ENCODE data around the gene ACY1. TPM values are rescaled to one million over a fixed set of nuclear protein-coding genes. Genes with fewer than 3 reads are reported as not detected.

Gene ACY1
- total RNA-seq, 1 experiment from 2014 or later, result 62.6 TPM

DNA sequence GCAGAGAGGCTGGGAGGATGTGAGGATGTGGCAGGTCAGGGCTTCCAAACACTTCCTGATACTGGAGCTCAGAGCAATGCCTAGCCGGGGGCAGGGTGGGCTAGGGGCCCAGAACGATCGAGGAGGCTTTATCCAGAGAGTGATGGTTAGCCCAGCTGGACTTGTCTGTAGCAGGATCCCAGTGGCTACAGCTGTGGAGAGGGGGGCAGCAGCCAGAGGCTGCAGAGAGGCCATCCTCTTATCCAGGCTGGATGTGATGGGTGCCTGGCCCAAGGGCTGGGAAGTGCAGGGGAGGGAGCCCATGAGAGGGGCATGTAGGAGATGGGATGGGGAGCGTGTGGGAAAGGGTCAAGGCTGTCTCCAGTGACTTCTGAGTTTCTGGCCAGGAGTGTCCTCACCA lies 36.5 kb upstream of the ACY1 start:
- DNase-seq, result no peak
- Histone ChIP-seq H2AK5ac (ENCODE audit: insufficient read length, low read length) (no peak overlapping the region), H4K8ac (replicated peaks; ENCODE audit: insufficient read length, low read depth, low read length) (no peak overlapping the region), H3K4ac (ENCODE audit: low read depth, low read length) (no peak overlapping the region; the same call in 1 of the 2 replicates), H3K23ac (ENCODE audit: insufficient read length, low read depth, low read length) (no peak overlapping the region), H4K91ac (ENCODE audit: insufficient read length, low read depth, low read length) (no peak overlapping the region), H3K4me1 (ENCODE audit: insufficient read depth, low read length) (no peaks in the 10 kb centered on the region), H4K5ac (ENCODE audit: insufficient read length, low read depth, low read length) (no peak overlapping the region), H3K27me3 (ENCODE audit: insufficient read depth, low read length) (no peaks in the 10 kb centered on the region), H3K9ac (ENCODE audit: extremely low read depth, insufficient read length, low read length) (no peak overlapping the region), H2BK5ac (ENCODE audit: insufficient read length, low read length) (no peak overlapping the region), H3K79me2 (ENCODE audit: insufficient read depth, low read length) (no peaks in the 10 kb centered on the region), H2BK120ac (ENCODE audit: low read depth, low read length, poor library complexity, severe bottlenecking) (no peak overlapping the region), H2BK12ac (ENCODE audit: insufficient read length, low read depth, low read length) (no peak overlapping the region), H2AFZ (ENCODE audit: low read length) (no peak overlapping the region), H3K27ac (ENCODE audit: insufficient read length, low read depth, low read length) (no peak overlapping the region), H4K20me1 (ENCODE audit: control insufficient read depth, insufficient read depth, insufficient read length) (peaks cover 6% of the 10 kb centered on the region), H3K79me1 (ENCODE audit: insufficient read depth, low read depth, low read length, poor library complexity, severe bottlenecking) (no peaks in the 10 kb centered on the region), H3K56ac (ENCODE audit: insufficient read length, low read depth, low read length) (no peak overlapping the region), H2BK20ac (ENCODE audit: low read depth, low read length, poor library complexity, severe bottlenecking) (no peak overlapping the region), H3K23me2 (ENCODE audit: insufficient read length, low read depth, low read length, poor library complexity, severe bottlenecking) (peaks cover 7% of the 10 kb centered on the region), H3T11ph (ENCODE audit: low read length) (no peak overlapping the region), H3K9me3 (ENCODE audit: control insufficient read depth, low read depth, low read length) (no peaks in the 10 kb centered on the region), H3K4me2 (ENCODE audit: insufficient read depth, insufficient read length, low read length) (no peak overlapping the region), H2BK15ac (ENCODE audit: low read depth, low read length) (no peak overlapping the region), H3K18ac (ENCODE audit: insufficient read length, low read depth, low read length) (no peak overlapping the region), H3K14ac (ENCODE audit: insufficient read depth, low read length) (no peak overlapping the region; the same call in 1 of the 2 replicates)
- Mint-ChIP-seq H3K36me3 (ENCODE audit: insufficient read depth in 1 of 3, low read depth in 3 of 3) (no peaks in the 10 kb centered on the region), H3K4me1 (peaks cover 3 to 5% of the 10 kb centered on the region in 2 experiments; a peak in 1 of 4 replicates), H3K27ac (no peak overlapping the region; a peak in 1 of 7 replicates), H3K4me3 (no peak overlapping the region), H3K9me3 (no peaks in the 10 kb centered on the region), H3K27me3 (ENCODE audit: low read depth) (peaks cover 89% of the 10 kb centered on the region)
- TF ChIP-seq, protein P1, sequence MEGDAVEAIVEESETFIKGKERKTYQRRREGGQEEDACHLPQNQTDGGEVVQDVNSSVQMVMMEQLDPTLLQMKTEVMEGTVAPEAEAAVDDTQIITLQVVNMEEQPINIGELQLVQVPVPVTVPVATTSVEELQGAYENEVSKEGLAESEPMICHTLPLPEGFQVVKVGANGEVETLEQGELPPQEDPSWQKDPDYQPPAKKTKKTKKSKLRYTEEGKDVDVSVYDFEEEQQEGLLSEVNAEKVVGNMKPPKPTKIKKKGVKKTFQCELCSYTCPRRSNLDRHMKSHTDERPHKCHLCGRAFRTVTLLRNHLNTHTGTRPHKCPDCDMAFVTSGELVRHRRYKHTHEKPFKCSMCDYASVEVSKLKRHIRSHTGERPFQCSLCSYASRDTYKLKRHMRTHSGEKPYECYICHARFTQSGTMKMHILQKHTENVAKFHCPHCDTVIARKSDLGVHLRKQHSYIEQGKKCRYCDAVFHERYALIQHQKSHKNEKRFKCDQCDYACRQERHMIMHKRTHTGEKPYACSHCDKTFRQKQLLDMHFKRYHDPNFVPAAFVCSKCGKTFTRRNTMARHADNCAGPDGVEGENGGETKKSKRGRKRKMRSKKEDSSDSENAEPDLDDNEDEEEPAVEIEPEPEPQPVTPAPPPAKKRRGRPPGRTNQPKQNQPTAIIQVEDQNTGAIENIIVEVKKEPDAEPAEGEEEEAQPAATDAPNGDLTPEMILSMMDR (conservative IDR thresholded peaks at IDR 0.05), result no peak
- no CpG with 5 or more reads among the region's 4 CpGs for WGBS (ENCODE audit: extremely low coverage, insufficient read length, low lambda C conversion rate)

Data from H9 (cell line).